Activated T-cell treated with anti-CD3 and anti-CD28 coated beads for 48 hours (primary cell): ENCODE data around the gene DEXI.
"Not testable (repeated sequence)": the region's sequence is repeated elsewhere in the genome, so short reads cannot be mapped to it uniquely, and the experiment has no call there.

Source experiments
- DNase-seq: peaks from one replicate; pipeline ENCODE4 v3.0.0-alpha.2; 2020; ENCODE audit warnings: low read depth

DEXI gene

DNA sequence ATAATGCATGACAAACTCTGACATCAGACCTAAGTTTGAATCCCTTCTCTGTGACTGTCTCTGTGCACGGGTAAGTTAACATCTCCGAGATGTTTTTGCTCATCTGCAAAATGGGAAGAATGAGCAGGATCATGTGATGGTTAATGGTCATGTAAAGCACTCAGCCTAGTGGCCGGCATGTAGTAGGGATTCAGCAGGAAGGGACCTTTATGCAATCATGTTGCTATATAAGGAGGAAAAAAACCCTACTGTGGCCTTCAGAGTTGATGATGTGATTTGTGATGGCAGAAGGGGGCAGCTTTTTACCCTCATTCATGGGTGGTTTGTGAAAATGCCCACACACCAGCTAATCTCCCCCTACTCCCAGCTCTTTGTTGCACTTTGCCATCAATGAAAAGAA is 26.2 kb upstream of the DEXI start:
- DNase-seq = no peak

DNA sequence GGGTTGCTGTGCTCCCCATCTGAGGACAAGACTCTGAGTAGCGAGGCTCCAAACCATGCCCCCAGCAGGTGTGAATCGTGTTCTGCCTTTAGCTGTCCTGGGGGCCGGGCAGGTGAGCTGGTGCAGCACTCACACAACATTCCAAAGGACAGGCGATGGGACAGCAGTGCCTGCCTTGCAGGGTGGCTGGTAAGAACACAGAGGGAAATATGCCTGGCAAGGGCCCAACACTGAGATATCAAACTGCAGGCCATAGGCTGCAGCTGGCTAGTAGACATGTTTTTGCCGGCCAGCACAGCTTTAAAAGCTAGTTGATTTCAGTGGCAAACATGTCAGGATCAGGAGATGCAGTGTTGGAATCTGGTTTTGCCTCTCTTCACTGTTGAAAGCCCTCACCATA is 25.7 kb upstream of the DEXI start:
- DNase-seq = no peak

DNA sequence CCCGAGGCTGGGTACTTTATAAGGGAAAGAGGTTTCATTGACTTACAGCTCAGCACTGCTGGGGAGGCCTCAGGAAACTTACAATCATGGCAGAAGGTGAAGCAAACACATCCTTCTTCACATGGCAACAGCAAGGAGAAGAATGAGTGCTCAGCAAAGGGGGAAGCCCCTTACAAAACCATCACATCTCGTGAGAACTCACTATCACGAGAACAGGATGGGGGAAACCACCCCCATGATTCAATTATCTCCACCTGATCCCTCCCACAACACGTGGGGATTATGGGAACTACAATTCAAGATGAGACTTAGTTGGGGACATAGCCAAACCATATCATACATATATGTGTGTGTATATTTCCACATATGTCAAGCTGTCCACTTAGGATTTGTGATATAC is 24.3 kb upstream of the DEXI start:
- not testable (repeated sequence) for DNase-seq

DNA sequence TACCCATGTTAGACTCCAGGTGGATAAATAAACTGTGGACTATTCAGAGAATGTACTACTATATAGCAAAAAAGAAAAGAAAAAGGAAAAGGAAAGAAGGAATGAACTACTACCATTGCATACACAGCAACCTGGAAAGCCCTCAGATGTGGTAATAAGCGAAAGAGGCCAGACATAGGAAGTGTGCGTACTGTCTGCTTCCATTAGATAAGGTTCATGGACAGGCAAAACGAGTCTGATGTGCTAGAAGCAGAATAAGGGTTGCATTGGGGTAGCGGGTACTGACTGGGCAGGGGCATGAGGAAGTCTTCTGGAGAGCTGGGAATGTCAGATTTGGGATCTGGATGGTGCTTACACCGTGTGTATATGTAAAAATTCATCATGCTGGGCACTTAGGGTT is 23.9 kb upstream of the DEXI start:
- no peak for DNase-seq

DNA sequence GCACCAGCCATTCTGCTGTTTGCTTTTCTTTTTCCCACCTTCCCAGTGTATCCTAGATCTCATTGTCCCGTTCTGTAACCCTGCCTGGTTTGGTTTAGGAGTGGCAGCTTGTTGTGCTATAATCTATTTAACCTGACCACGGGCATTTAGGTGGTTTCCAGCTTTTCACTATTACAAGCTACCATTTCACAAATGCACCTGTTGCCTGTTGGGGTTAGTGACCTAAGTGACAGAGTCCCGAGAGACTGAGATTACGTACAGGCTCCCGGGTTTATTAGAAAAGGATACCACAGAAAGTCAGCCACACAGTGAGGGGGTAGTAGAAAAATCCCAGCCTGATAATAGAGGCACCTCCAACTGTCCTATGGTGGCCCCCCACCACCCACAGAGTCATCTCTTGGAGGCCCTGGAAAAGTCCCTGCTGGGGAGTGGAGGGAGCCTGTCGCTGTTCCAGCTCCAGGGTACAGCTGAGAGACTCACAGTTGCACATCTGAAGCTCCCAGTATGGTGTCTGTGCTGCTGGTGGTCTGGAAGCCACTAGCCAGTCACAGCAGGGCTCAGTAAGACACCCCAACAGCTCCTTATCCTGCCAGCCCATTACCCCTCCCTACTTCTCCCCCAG is 23.3 kb upstream of the DEXI start:
- no peak for DNase-seq

DNA sequence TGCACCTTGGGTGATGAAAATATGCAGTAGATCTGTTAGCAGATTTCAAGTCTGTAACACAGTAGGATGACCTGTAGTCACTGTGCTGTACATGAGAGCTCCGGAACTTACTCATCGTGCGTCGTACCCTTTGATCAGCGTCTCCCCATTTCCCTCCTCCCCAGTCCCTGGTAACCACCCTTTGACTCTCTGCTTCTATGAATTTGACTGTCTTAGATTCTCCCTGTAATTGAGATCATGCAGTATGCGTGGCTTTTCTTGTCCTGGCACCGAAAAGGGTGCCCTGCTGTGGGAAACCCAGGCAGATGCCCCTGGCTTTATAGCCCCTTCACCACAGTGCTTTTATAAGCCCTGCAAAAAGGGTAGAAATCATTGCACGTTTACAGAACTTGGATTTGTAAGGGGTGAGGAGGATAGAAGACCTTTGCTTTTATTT is 22.6 kb upstream of the DEXI start:
- peak; percentile 50 for DNase-seq

DNA sequence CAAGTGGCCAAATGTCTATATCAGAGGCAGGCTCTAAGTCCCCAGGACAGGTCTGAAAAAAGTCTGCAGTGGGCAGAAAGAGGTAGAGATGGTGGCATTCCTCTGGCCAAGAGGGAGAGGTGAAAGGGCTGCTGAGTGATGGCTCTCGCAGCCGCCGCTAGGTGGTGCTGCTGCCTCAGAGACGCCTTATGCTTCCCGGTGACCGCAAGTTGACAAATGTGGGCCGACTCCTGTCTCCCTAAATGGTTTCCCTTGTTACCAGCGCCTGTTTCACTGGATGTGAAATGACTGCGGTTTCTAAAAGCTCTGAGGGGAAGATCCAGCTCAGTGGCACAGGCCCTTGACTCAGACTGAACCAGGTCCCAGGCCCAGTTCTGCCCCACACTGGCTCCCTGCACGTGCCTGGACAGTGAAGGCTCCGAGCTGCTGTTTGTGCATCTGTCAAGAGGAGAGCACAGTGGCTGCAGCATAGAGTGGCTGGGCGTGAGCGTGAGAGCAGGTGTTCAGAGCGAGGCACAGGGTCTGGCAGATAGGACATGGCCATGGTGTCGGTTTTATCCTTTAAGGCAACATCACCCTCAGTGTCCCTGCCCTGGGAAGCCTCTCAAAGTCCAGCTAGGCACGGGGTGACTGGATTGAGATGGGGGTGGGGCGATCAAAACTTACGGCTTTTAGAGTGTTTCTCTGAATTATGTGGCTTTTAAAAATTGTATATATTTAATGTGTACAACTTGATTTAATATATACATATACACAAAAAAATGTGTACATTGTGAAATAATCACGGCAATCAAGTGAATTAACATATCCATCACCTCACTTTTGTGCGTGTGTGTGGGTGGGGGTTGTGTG is 22.0 kb upstream of the DEXI start:
- DNase-seq = peak; percentile 82

DNA sequence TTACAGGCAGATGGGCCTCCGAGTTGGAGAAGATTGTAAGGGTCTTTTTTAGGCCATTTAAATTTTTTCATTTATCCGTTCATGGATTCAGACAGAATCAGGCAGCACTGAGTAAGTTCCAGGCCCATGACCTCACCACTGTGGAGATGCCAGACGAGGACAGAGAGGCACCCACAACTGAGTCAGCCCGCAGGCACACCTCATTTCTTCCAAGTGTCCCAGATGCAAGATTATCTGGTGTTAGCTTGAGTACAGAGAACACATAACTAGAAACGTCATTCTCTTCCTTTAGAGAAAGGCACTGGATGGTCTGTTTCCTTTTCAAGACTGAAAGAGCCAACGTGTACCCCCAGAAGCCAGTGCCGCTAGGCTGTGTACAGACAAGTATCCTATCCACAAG is 19.0 kb upstream of the DEXI start:
- no peak for DNase-seq

DNA sequence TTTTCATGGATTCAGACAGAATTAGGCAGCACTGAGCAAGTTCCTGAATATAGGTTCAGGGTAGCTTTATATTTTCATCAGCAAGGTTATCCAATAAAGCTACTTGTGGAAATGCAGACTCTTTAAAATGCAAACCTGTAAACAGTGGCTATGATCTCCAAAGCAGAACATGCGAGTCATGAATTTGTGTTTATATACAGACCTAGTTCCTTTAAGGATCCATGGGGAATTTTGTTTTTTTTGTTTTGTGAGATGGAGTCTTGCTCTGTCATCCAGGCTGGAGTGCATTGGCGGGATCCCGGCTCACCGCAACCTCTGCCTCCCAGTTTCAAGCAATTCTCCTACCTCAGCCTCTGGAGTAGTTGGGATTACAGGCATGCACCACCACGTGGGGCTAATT is 16.9 kb upstream of the DEXI start:
- no peak for DNase-seq

DNA sequence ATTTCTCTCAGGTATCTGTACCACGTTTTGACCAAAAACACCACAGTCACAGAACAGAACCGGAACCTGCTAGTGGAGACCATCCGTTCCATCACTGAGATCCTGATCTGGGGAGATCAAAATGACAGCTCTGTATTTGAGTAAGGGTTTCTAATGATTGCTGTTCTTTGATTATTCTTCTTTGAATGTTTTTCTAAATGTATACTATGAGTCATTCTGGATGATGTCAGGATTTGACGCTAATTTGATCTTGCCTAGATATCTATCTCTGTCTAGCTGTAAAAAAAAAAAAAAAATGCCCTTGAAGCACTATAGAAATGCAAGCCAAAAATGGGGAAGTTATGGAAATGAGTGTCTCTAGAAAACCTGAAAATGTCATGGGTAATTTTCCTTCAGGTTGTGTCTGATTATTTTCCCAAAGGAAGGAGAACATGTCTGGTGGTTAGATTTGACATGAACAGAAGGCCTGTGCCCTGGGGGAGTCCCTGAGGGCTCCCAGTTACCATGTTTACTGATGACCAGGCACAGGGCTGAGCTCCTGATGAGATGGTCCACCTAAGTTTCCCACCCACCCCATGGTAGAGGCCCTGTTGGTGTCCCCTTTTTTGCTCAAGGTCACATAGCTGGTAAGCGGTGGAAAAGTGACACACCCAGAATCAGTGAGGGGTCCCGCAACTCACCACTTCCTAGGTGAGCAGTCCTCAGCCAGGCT is 15.7 kb upstream of the DEXI start:
- DNase-seq = no peak

DNA sequence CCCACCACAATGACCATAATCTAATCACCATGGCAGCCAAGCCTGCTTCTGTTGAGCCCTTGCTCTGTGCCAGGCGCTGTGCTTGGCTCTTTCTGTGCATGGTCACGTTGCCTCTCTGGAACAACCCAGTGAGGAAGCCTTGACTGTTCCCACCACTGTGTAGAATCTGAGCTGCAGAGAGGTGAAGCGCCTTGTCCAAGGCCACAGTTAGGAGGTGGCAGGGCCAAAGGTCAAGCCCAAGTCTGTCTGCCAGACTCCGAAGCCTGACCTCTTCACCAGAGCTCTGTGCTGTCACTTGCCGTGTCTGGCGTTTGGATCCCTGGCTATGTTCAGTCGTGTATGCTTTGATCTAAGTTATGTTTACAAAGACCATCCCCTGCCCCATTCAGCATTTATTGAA is 12.6 kb upstream of the DEXI start:
- no peak for DNase-seq

DNA sequence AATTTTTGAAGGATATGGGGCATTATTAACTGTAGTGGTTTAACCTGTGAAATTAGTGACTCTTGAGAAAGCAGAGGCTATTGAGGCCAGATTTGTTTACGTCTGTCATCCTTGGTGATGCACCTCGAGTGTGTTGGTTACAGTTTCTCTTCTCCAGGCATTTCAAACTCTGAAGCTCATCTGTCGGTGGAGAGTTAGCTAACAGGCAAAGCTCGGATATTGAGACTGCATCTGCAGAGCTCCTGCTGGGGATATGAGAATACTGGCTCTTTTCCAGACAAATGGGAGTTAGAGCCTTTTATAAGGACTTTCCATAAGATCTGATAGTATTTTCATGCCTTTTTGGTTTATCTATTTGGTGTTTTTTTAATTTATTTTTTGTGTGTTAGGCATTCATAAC is 8.8 kb upstream of the DEXI start:
- DNase-seq = no peak

DNA sequence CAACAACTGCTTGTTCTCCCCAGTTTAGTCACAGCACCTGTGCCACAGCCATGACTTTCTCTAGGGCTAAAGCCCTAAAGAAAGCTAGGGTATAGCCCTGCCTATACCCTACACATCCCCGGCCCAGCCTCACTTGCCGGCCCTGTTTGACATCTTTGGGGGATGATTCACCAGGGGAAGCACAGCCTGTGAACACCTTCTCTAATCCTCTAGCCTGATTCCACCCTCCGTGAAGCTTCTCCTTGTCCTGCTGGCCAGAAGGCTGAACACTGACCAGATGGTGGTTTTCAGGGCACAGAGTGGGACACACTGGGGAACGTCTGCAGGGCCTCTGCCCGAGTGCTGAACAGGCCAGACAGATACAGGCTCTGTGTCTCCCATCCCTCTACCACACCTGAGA is 8.1 kb upstream of the DEXI start:
- no peak for DNase-seq

DNA sequence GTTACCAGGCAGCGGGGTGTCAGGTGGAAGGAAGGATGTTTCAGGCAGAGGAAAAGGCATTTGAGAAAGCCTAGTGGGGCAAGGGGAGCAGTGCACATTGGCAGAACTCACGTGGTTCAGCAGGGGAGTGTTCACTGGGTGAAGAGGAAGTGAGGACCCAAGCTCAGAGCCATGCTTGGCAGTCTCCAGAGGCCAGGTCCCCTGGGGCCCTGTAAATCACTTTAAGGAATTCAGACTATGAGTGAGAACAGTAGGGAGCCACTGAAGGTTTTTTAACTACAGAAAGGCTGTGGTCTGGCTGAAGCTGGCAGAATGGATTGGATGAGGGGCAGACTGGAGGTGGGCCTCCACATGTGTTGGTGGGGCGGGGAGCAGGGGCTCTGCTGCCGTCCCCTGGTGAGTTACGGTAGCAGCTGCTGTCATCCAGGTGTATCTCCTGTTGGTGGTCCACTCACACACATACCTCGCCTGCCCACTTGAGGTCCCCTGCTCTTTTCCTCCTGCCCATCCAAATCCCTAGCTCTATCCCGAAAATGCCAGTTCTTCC is 7.2 kb upstream of the DEXI start:
- no peak for DNase-seq

DNA sequence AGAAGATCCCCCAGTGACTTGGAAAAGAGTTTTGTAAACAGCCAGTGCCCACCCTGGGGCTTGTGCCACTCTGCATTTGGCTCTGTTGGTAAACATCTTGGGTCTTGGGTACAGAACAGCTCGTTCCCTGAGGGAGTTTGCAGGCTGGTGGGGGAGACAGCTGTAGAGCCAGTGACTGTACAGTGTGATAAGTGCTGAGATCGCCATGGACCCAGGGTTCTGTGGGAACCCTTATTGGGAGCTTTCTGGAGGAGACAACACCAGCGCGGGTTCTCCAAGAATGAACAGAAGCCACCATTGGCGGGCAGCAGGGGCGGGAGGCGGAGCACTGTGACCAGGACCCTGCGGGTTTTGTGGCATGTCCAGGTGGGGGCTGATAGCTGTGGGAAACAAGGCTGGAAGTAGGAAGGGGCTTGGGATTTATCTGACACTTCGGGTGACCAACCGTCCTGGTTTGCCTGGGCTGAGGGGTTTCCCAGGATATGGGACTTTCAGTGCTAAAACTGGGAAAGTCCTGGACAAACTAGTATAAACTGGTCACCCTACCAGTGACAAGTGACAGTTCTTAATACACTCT is 5.0 kb upstream of the DEXI start:
- DNase-seq = no peak

DNA sequence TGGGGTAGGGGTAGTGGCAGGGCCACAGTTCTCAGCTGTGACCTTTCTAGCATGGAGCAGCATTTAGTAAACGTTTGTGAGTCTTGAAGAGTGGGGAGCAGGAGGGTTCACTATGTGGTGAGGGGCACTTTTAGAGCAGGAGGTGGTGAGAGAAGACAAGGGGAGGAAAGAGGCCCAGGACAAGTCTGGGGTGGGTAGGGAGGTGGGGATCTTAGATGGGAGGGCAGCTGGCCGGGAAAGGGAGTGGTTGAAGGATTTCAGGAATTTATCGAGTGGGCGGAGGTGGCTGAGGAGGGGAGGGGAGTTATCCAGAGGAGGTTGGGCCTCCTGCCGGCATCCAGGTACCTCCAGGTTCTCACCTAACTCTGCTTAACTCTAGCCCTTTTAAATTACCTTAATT is 4.0 kb upstream of the DEXI start:
- no peak for DNase-seq

DNA sequence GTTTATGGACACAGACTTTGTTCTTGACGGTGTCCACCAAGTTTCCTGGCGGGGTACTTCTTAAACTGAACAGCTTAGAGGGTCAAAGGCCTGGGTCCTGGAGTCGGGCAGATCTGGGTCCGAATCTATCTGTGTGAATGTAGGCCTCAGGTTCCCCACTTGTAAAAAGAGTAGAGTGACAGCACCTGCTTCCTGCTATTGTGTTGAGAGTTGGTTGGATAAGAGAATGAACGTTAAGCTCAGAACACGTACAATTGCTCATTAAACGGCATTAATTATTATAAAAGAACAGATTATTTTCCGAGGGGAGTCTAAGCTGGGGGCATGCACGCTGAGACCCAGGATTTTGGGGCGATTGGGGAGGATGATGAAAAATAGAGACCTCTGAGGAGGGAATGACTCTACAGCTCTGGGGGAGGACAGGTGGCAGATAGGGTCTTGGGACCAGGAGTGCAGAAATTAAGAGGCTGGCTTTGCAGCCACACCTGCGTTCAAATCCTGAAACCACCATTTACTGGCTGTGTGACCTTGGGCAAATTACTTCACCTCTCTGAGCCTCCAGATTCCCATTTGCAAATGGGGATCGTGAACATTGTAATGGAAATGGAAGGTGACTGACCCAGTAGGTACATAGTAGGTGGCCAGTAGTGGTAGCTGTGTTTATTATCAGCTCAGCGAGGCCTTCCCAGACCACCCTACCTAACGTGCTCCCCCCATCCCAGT is 3.0 kb upstream of the DEXI start:
- no peak for DNase-seq

DNA sequence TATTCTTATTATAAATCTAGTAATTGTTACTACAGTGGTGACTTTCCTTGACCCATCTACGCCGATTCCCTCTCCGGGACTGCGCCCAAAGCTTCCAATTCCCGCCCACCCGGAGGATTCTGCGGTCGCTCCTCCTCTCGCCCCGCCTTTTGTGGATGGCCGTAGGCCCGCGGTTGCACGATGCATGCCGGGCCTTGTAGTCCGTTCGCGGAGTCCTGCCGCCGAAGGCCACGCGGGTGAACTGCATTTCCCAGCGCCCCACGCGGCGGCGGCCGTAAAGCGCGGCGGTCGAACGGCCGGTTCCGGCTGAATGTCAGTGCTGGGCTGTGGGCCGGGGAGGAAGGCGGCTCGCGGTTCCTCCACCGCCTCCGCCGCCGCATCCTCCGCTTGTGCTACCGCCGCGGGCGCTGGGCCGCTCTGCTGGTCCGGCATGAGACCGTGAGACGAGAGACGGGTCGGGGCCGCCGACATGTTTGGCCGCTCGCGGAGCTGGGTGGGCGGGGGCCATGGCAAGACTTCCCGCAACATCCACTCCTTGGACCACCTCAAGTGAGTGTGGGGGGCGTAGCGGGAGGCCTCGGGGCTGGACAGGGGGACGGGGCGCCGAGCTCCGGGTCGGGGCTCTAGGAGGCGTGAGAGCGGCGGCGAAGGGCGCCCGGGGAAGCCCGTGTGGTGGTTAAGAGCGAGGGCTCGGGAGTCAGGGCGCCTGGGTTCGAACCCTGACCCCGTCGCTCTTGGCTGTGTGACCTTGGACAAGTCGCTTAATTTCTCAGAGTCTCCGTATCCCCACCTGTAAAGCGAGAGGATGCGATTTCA is 2.2 kb upstream of the DEXI start, which contains the start of gene CLEC16A:
CLEC16A (plus strand) TSS at position 316 of the 816 bp plus-strand sequence; CDS start at position 470, 154 bp downstream.
- peak; percentile 96 for DNase-seq

DNA sequence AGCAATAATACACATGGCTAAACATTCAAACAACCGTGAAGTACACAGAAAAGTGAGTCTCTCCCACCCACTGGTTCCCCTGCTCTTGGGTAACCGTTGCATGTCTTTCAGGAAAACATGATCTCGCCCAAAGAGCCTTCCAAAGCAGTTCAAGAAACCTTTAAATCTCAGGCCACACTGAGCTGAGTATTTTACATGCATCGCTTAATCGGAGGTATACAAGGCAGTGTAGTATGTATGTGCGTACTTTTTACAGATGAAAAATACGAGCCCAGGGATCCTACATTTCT is 741 bp upstream of the DEXI start:
- DNase-seq = no peak

DNA sequence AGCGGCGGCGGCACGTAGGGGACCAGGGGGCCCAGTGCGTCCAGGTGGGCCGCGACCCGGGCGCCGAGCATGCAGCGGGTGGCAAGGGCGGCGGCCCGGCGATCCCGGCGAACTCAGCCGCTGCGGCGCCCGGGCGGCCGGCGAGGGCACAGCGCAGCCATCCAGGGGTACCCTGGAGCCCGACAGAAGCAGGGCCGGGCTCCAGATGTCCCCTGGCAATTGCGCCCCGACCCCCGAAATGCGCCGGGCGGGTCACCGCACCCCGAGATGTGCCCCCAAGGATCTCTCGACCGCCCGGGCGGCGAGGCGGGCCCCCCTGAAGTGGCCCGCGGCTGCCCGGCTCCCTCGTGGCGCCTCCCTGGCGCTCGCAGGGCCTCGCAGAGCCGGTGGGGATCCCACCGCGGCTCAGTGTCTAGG is 325 bp downstream of the DEXI start:
- DNase-seq = not testable (repeated sequence)
